NT2/D1 (cell line): ENCODE data around the gene LPIN3.

ENCODE experiments used
- SUZ12 ChIP-seq: IDR thresholded peaks from 2 replicates; pipeline ENCODE4 v1.6.1; 2011; ENCODE audit not compliant: insufficient read length, insufficient read depth; ENCODE audit errors: extremely low read depth
- YY1 ChIP-seq: IDR thresholded peaks from 2 replicates; pipeline ENCODE4 v1.6.1; 2011; ENCODE audit not compliant: insufficient read length, insufficient read depth
- ZNF274 ChIP-seq: IDR thresholded peaks from 2 replicates; pipeline ENCODE4 v1.6.1; 2011; ENCODE audit warnings: mild to moderate bottlenecking, low read depth, low read length

DNA sequence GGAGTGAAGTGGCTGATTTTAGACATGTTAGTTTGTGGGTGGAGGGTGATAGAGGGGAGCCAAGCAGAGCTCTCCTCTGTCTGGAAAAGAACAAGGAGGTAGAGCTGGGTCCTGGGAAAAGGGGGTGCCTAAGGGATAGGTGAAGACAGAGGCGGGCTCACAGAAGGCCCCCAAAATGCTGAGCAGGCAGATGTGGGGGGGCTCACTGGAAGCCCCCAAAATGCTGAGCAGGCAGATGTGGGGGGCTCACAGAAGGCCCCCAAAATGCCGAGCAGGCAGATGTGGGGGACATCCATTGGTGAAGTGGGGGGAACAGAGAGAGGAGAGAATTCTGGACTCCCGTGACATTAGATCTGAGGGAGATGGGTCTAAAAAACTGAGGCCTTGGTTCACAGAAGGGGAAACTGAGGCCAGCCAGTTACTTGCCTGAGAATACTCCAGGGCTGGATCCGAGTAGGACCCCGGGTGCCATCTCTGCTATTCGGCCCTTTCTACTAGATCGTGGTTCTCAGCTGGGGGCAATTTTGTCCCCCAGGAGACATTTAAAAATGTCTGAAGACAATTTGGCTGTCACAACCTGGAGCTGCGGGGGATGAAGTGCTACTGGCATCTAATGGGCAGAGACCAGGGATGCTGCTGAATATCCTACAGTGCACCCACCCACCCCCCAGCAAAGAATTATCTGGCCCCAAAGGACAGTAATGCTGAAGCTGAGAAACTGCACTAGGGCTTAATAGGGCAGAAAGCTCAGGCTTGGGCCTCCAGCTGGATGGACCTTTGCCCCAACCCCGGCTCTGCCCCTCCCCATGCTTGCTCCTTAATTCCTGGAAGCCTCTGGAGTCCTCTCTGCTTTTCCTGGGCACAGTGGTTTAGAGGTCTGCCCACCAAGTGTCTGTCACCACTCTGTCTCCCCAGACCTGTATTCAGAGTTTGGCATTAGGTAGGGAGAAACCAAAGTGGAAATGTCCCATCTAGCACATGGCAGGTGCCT is 2.1 kb downstream of the LPIN3 start:
- TF ChIP-seq ZNF274 (no peak), YY1 (no peak), SUZ12 (no peak)
